HG03039 (cell line): Measurements from ENCODE around the gene KCP.

Experiments used
- ATAC-seq: cut with Tn5 transposase; IDR thresholded peaks from one replicate; pipeline ENCODE4 v1.9.1; 2021; ENCODE audit warnings: mild to moderate bottlenecking, moderate library complexity; ENCODE audit not compliant: unreplicated experiment

KCP gene

GRCh38 chr7:128908750-128909624 is 1.5 kb downstream of the KCP start:
- ATAC-seq = no peak

GRCh38 chr7:128906766-128907559 is 3.5 kb downstream of the KCP start:
- ATAC-seq = no peak

DNA sequence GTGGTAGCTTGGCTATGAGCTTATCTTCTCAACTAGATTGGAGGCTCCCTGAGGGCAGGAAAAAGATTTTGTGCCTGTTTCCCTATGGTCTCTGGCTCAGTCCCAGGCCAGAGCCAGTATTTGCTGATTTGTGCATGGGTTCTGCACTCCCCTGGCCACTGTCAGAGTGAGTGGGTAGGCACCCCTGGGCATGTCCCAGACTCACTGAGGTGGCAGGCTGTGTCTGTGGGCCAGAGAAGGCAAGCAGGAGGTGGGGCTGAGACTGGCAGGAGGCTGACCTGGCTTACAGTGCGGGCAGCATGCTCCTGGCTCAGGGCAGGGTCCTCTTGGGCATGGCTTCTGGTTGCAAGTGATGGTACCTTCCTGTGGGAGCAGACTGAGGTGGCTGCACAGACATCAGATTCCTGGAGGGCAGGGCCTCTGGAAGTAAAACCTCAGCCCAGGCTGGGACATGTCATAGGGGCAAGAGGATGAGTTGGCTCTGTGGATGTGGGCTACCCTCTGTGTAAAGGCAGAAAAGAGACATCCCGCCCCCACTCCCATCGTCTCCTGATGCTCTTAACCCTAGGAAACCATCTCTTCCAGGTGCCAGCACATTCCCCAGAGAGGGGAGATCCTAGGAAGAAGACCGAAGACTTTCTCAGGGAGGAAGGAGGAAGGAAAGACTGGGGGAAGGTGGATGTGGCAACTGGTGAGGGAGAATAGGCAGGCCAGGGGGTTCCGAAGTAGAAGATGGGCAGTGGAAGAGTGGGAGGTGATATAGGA is 4.3 kb downstream of the KCP start:
- ATAC-seq = no peak

GRCh38 chr7:128904381-128905197 is 5.9 kb downstream of the KCP start:
- no peak for ATAC-seq

GRCh38 chr7:128903621-128904361 is 6.7 kb downstream of the KCP start:
- ATAC-seq = no peak

- ATAC-seq = no peak
These were observed 7.5 kb downstream of the KCP start for GRCh38 chr7:128902761-128903585.

- no peak for ATAC-seq
These were observed 10.3 kb downstream of the KCP start for GRCh38 chr7:128900237-128900636.

DNA sequence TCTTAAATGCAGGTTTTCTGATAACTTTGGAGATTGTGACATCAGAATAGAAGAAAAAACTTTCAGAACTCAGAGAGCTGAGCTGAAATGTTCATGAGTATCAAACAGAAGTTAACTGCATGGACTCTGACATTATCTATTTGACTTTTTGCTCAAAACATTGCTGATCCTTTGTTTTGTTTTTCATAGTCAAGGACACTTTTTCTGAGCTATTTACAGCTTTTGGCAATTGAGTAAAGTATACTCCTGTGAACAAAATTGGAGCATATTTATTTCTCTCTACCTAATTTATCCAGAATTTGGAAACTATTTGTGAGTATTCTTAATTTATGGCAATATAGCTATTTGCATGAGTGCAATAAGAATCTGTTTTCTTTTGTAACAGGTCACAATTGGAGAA is 11.1 kb downstream of the KCP start:
- ATAC-seq = no peak

- ATAC-seq = no peak
These were observed 15.2 kb downstream of the KCP start for GRCh38 chr7:128895320-128895719.

DNA sequence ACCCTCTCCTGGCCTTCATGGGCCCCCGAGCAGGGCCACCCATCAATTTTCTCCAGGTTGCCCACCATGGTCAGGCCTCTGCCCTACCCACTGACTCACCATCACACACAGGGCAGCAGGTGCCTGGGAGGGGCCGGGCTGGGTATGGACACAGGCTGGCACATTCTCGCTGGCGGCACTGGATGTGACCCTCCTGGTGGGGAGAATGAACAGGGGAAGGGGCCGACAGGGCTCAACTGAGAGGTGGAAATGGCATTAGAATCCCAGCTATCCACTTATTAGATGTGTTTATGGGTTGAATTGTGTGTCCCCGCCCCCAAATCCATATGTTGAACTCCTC is 16.4 kb downstream of the KCP start:
- ATAC-seq = no peak

DNA sequence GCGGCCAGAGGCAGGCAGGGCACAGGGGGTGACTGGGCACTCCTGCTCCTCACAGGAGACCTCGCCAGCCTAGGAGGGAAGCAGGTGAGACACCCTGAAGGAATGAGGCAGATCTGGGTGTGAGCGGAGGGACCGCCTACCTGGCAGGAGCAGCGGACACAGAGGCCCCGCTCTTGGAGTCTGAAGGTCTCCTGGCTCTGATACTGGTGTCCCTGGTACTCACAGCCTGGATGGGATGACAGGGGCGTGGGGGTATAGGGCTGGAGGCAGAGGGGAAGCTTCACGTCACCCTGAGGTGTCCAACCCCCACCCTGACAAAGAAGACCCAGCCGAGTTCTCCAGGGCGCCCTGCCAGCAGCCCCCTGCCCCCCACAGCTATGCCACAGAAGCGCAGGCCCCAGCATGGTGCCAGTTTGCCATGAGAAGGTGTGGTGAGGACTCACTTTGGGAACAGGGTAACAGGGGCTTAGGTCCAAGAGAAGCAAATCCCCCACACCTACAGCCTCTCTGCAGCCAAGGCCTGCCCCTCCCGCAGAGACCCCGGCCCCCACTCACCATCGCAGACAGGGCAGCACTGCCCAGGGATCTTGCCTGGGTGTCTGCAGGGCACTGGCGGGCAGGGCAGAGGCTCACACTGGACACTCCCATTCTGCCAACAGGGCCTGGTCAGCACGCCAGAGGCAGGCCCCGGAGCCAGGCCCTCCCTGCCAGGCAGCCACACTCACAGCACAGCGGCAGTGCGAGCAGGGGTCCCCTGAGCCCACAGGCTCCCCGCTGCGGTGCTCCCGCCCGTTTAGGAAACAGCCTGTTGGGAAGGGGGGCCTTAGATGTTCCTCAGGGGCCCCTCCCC is 17.0 kb downstream of the KCP start:
- no peak for ATAC-seq

GRCh38 chr7:128892521-128893250 is 17.8 kb downstream of the KCP start:
- ATAC-seq = no peak

DNA sequence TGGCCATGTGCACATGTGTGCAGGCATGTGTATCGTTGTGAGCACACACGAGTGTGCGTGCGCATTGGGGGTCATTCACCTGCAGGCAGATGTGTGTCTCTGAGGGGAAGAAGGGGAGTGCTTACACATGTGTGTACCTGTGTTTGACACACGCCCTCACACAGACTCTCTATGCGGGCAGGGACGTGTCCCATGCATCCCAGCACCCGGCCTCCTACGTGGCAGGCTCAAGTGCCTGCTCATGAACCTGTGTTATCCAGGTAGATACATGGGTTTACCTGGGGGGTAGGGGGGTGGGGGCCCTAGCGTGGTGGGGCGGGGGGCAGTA is 18.6 kb downstream of the KCP start:
- ATAC-seq = no peak

DNA sequence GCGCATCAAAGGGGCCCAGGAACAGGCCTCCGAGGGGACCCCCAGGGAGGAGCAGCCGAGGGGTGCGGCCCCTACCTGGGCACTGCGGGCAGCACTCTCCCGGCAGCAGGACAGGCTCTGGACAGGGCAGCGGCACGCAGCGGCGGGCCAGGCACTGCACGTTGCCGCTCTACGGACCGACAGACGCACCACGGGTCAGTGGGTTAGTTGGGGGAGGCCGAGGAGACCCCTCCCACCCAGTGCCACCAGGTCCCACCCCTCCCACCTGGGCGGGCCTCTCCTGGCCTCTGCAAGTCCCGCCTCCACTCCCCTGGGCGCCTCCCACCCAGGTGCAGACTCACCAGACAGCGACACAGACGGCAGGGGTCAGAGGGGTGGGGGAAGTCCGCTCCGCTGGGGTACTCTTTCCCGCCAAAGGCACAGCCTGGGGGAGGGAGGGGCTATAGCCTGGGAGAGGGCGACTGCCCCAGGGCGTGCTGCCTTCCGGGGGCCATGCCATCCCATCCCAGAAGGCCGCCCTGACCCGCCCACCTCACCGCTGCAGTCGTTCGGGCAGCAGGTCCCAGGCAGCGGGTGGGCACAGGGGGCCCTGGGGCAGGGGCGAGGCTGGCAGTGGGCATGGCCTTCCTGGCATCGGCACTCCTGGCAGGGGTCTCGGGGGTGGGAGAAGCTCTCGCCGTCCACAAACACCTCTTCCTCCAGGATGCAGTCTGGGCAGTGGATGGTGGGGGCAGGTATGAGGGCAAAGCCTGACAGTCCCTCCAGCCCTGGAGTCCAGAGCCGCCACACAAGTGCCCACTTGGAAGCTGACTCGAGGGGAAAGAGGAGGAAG is 19.2 kb downstream of the KCP start:
- ATAC-seq = no peak

DNA sequence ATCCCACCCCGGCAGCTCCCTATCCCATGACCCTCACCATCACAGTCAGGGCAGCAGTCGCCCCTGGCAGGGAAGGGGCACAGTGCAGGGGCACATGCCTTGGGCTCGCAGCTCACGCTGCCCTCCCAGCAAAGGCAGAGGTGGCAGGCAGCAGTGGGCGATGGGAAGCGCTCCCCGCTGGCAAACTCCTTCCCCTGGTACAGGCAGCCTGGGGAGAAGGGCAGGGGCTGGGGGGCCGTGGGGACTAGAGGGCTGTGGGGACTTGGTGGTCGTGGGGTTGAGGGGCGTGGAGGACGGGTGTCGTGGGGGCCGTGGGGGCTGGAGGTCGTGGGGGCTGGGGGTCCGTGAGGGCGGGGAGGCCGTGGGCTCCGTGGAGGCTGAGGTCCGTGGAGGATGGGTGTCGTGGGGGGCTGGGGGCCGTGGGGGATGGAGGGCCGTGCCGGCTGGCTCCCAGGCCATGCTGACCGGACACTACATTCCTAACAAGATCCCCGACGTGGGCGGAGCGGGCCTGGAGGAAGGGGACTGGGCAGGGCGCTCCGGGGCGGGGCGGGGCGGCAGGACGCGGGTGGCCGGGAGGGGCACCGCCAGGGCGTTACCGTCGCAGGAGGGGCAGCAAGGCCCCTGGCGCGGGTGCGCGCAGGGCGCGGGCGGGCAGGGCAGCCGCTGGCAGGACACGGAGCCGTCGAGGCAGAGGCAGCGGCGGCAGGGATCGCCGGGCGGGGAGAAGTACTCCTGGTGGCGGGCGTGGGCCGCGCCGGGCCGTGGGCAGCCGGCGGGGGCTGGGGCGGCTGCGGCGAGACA is 20.0 kb downstream of the KCP start:
- no peak for ATAC-seq

DNA sequence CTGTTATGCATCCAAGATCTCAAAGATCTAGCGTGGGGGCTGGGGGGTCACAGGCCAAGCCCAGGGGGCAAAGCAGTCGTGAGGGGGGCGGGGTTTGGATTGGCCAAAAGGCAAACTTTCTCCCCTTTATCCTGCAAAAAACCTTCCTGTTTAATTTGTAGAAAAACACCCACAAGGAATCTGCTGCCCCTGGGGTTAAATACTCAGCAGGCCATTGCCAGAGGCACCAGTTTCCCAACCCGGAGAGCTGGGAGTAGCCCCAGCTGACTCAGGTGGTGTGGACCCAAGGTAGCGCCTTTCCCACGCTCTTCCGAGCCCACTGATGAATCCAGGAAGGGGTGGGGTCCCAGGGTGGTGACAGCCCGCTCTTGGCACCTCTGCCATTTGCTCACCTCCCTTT is 21.4 kb downstream of the KCP start:
- no peak for ATAC-seq
